Endothelial cell of umbilical vein (primary cell): Measurements from ENCODE around the gene FXR1. TPM values are rescaled to one million over a fixed set of nuclear protein-coding genes. Genes with fewer than 3 reads are reported as not detected.

Experiments
- BruUV-seq: library from RNA; stranded (reverse); fragments of 400-500 nt; replicated peaks from 2 replicates; lab custom pipeline; 2021; lab: Mats Ljungman, UMichigan
- CTCF ChIA-PET: fragments of 300-600, 350-600 bp; sonication (Branson Sonifier 250); formaldehyde crosslinking; loops from one replicate; lab custom pipeline; 2021; ENCODE audit warnings: antibody characterized with exemption, inconsistent platforms; lab: Charles Lee
- POLR2A ChIA-PET: fragments of 300-600, 350-600 bp; sonication (Branson Sonifier 250); formaldehyde crosslinking; loops from one replicate; lab custom pipeline; 2021; ENCODE audit warnings: antibody characterized with exemption, inconsistent platforms; lab: Charles Lee
- DNase-seq: peaks from one replicate; pipeline ENCODE4 v3.0.0-alpha.2; 2011; ENCODE audit warnings: low read depth, low spot score
- FAIRE-seq: peaks from 2 replicates; lab custom pipeline; 2011; peaks lifted over from hg19 to GRCh38; lab: Jason Lieb, UNC
- H2AFZ ChIP-seq: 2 replicates; pipeline ENCODE4 v1.6.0; 2012; ENCODE audit warnings: low read depth, low read length, control low read depth, inconsistent platforms
- H3K27ac ChIP-seq: 2 replicates; pipeline ENCODE4 v1.5.1; 2011; ENCODE audit warnings: low read depth, mild to moderate bottlenecking, control low read depth, low read length, moderate library complexity; ENCODE audit not compliant: insufficient read depth
- H3K27me3 ChIP-seq, 2 experiments: 2 replicates each; pipeline versions ENCODE4 v1.6.0 to v1.6.1; 2011; ENCODE audit warnings: low read length in 2 of 2, mixed read lengths in 1 of 2; ENCODE audit not compliant: control insufficient read depth in 2 of 2, insufficient read depth in 2 of 2
- H3K36me3 ChIP-seq, 2 experiments: 2 replicates in 1 of 2; 3 replicates in 1 of 2; pipeline ENCODE4 v1.5.1; 2011; ENCODE audit warnings: low read length in 2 of 2, mild to moderate bottlenecking in 1 of 2, moderate library complexity in 1 of 2; ENCODE audit not compliant: control insufficient read depth in 2 of 2, insufficient read depth in 2 of 2; ENCODE audit errors: extremely low read depth in 1 of 2
- H3K4me1 ChIP-seq: 3 replicates; pipeline ENCODE4 v1.5.1; 2011; ENCODE audit warnings: mild to moderate bottlenecking, low read length; ENCODE audit not compliant: control insufficient read depth, insufficient read depth; ENCODE audit errors: extremely low read depth
- H3K4me2 ChIP-seq: 2 replicates; pipeline ENCODE4 v1.6.1; 2011; ENCODE audit warnings: low read length, control low read depth, mixed read lengths; ENCODE audit not compliant: insufficient read depth
- H3K4me3 ChIP-seq, 3 experiments: fragments of 200-600 bp in 1 of 3; sonication (generic), shearing (Covaris generic) in 1 of 3; replicated peaks in 1 of 3; 2 replicates each; pipeline ENCODE4 v1.5.1; 2011 to 2016; ENCODE audit warnings: control low read depth in 3 of 3, low read length in 3 of 3, mild to moderate bottlenecking in 2 of 3, inconsistent platforms in 1 of 3, low read depth in 1 of 3, moderate library complexity in 1 of 3; ENCODE audit not compliant: insufficient read depth in 1 of 3
- H3K79me2 ChIP-seq: 2 replicates; pipeline ENCODE4 v1.6.0; 2012; ENCODE audit warnings: low read length, inconsistent platforms; ENCODE audit not compliant: control insufficient read depth, insufficient read depth
- H3K9ac ChIP-seq: replicated peaks from 2 replicates; pipeline ENCODE3; 2011; ENCODE audit warnings: low read length, control low read depth; ENCODE audit not compliant: insufficient read depth; ENCODE audit errors: extremely low read depth
- H3K9me1 ChIP-seq: replicated peaks from 3 replicates; pipeline ENCODE4 v1.6.0; 2011; ENCODE audit warnings: mild to moderate bottlenecking, low read length; ENCODE audit not compliant: control insufficient read depth, insufficient read depth; ENCODE audit errors: extremely low read depth
- H3K9me3 ChIP-seq: replicated peaks from 2 replicates; pipeline ENCODE4 v1.5.1; 2012; ENCODE audit warnings: low read length, inconsistent platforms; ENCODE audit not compliant: control insufficient read depth, insufficient read depth
- H4K20me1 ChIP-seq: replicated peaks from 2 replicates; pipeline ENCODE3; 2011; ENCODE audit warnings: mild to moderate bottlenecking, low read length; ENCODE audit not compliant: control insufficient read depth, insufficient read depth; ENCODE audit errors: extremely low read depth
- CTCF ChIP-seq, 2 donors: IDR thresholded peaks; 1 replicate in 1 of 2; 2 replicates in 1 of 2; pipeline ENCODE4 v1.5.1; 2011; ENCODE audit warnings: low read length in 2 of 2, mild to moderate bottlenecking in 2 of 2, moderate library complexity in 2 of 2, control low read depth in 1 of 2, inconsistent platforms in 1 of 2, low read depth in 1 of 2; ENCODE audit not compliant: insufficient read depth in 1 of 2; ENCODE audit errors: extremely low read depth in 1 of 2
- EZH2 ChIP-seq: IDR thresholded peaks from 2 replicates; pipeline ENCODE4 v1.6.1; 2012; ENCODE audit warnings: borderline replicate concordance, low read depth, mild to moderate bottlenecking, moderate library complexity, low read length, inconsistent platforms; ENCODE audit not compliant: severe bottlenecking
- FOS ChIP-seq: IDR thresholded peaks from 2 replicates; pipeline ENCODE4 v1.6.1; 2011; ENCODE audit warnings: mild to moderate bottlenecking, low read length, moderate library complexity, borderline replicate concordance; ENCODE audit not compliant: insufficient read depth
- GATA2 ChIP-seq: IDR thresholded peaks from 2 replicates; pipeline ENCODE4 v1.7.0; 2011; ENCODE audit warnings: low read depth, mild to moderate bottlenecking, moderate library complexity, mixed read lengths, low read length; ENCODE audit not compliant: insufficient read length, insufficient read depth
- JUN ChIP-seq: IDR thresholded peaks from 2 replicates; pipeline ENCODE4 v1.6.1; 2011; ENCODE audit warnings: borderline replicate concordance, low read depth; ENCODE audit not compliant: insufficient read length, insufficient read depth
- MYC ChIP-seq: IDR thresholded peaks from one replicate; pipeline ENCODE4 v1.6.1; 2011; ENCODE audit warnings: mild to moderate bottlenecking, low read depth, low read length
- POLR2A ChIP-seq: IDR thresholded peaks from 2 replicates; pipeline ENCODE4 v1.6.1; 2012; ENCODE audit warnings: low read depth, mild to moderate bottlenecking, control low read depth, low read length
- POLR2AphosphoS5 ChIP-seq: IDR thresholded peaks from 2 replicates; pipeline ENCODE4 v1.6.1; 2012; ENCODE audit warnings: low read depth, mild to moderate bottlenecking, control low read depth, low read length, moderate library complexity; ENCODE audit not compliant: insufficient read depth
- dilution Hi-C: fragments of 300-500 bp; cut with MboI; formaldehyde crosslinking; loops from one replicate; pipeline ENCODE4 v1.15.0; 2019; ENCODE audit warnings: low sequenced_read_pairs; ENCODE audit not compliant: extremely low pct_ligation_motif_present
- intact Hi-C: fragments of 100-400 bp; cut with micrococcal nuclease; formaldehyde crosslinking; loops from one replicate; pipeline ENCODE4 v1.10.0; 2022
- polyA plus RNA-seq, 4 experiments: library from polyadenylated mRNA; depleted of rRNA in 3 of 4; stranded (reverse) in 3 of 4; unstranded in 1 of 4; fragments of >200 nt; gene quantifications; 2 replicates each; pipeline versions ENCODE4 v1.2.1 to v1.2.3, GENCODE V29; 2011 to 2012; ENCODE audit warnings: missing spikeins in 1 of 4
- total RNA-seq: library from RNA; stranded (reverse); gene quantifications from 2 replicates; pipeline ENCODE4 v1.2.3, GENCODE V29; 2021
- TF ChIP-seq, protein P1 (sequence below): IDR thresholded peaks from 2 replicates; pipeline ENCODE4 v1.6.1; 2011; ENCODE audit not compliant: insufficient read depth, insufficient read length

The FXR1 gene
- total and polyA plus RNA-seq, 2 donors (not counting 3 experiments of a cell fraction or from before 2014, with no cell fraction given): 87.3 to 186 TPM

DNA sequence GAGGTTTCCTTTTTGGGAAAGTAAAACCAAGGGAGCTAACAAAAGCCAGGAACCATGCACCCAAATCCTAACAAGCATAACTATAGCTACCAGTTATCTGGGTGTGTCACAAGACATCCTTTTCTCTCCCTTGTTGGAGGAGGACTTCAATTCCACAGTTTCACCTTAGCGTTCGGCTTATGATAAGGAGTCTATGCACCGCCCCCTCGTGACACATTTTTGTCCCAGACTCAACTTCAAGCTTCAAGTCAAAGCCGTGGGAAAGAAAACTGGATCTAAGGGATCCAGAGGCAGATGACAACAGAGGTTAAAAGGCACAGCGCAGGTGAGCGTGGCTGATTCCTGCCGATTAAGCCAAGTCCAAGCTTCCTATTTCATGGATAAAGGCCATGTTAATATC is 13.9 kb upstream of the FXR1 start:
- no peak for DNase-seq
- dilution Hi-C loops (no loop called here), intact Hi-C loops (no loop called here)
- no peak for FAIRE-seq
- Histone ChIP-seq H2AFZ (no peak overlapping the region), H3K27ac (no peak overlapping the region), H3K9me3 (no peaks in the 10 kb centered on the region), H3K4me3 (no peak overlapping the region), H3K36me3 (no peaks in the 10 kb centered on the region), H3K4me2 (no peak overlapping the region), H3K4me1 (no peaks in the 10 kb centered on the region), H3K27me3 (no peaks in the 10 kb centered on the region), H3K9me1 (no peaks in the 10 kb centered on the region), H4K20me1 (no peaks in the 10 kb centered on the region), H3K9ac (no peak overlapping the region), H3K79me2 (no peaks in the 10 kb centered on the region)
- ChIA-PET POLR2A (no interaction called here), CTCF (no interaction called here)
- no peak for TF ChIP-seq CTCF (IDR thresholded peaks at IDR 0.05; ENCODE audit: extremely low read depth in 1 of 2, insufficient read depth in 1 of 2, low read depth in 1 of 2, low read length in 2 of 2)
- no peak for TF ChIP-seq JUN
- no peak for TF ChIP-seq MYC
- TF ChIP-seq FOS: no peak
- TF ChIP-seq GATA2: no peak
- TF ChIP-seq EZH2: no peak
- TF ChIP-seq POLR2A: no peak
- no peak for TF ChIP-seq POLR2AphosphoS5
- TF ChIP-seq, protein P1, sequence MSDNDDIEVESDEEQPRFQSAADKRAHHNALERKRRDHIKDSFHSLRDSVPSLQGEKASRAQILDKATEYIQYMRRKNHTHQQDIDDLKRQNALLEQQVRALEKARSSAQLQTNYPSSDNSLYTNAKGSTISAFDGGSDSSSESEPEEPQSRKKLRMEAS: no peak
- no TSS peak for BruUV-seq
